ENCODE measurements around the gene CCDC83. TPM values are rescaled to one million over a fixed set of nuclear protein-coding genes. Genes with fewer than 3 reads are reported as not detected.

Gene CCDC83
- total RNA-seq, 1 donor from 2014 or later = not detected

- H3K9me3 Mint-ChIP-seq = peaks cover 18% of the 10 kb centered on the region
- TF ChIP-seq CTCF (conservative IDR thresholded peaks at IDR 0.05) = no peak
- no peaks in the 10 kb centered on the region for H3K36me3 Mint-ChIP-seq
- H3K4me3 Mint-ChIP-seq = no peak overlapping the region
- DNase-seq (ENCODE audit: extremely low spot score, unreplicated experiment) = no peak
- no peaks in the 10 kb centered on the region for H3K27me3 Mint-ChIP-seq
- H3K4me1 Mint-ChIP-seq (ENCODE audit: unreplicated experiment) = peaks cover 12% of the 10 kb centered on the region
- H3K27ac Mint-ChIP-seq = no peak overlapping the region
Measured at GRCh38 chr11:85945788-85946187, 90.6 kb downstream of the CCDC83 start.

GRCh38 chr11:85946221-85946620 lies 91.0 kb downstream of the CCDC83 start:
- no peaks in the 10 kb centered on the region for H3K36me3 Mint-ChIP-seq
- H3K27ac Mint-ChIP-seq = no peak overlapping the region
- TF ChIP-seq CTCF (conservative IDR thresholded peaks at IDR 0.05) = no peak
- DNase-seq (ENCODE audit: extremely low spot score, unreplicated experiment) = no peak
- peaks cover 19% of the 10 kb centered on the region for H3K9me3 Mint-ChIP-seq
- H3K4me3 Mint-ChIP-seq = no peak overlapping the region
- H3K27me3 Mint-ChIP-seq = no peaks in the 10 kb centered on the region
- peaks cover 12% of the 10 kb centered on the region for H3K4me1 Mint-ChIP-seq (ENCODE audit: unreplicated experiment)

- DNase-seq (ENCODE audit: extremely low spot score, unreplicated experiment) = no peak
- Mint-ChIP-seq H3K9me3 (peaks cover 19% of the 10 kb centered on the region), H3K27me3 (no peaks in the 10 kb centered on the region), H3K4me3 (no peak overlapping the region), H3K36me3 (no peaks in the 10 kb centered on the region), H3K4me1 (ENCODE audit: unreplicated experiment) (peaks cover 12% of the 10 kb centered on the region), H3K27ac (no peak overlapping the region)
- TF ChIP-seq CTCF (conservative IDR thresholded peaks at IDR 0.05) = no peak
Measured at GRCh38 chr11:85947431-85948272, 92.5 kb downstream of the CCDC83 start.

GRCh38 chr11:85948884-85949283 lies 93.7 kb downstream of the CCDC83 start:
- Mint-ChIP-seq H3K4me1 (ENCODE audit: unreplicated experiment) (peaks cover 12% of the 10 kb centered on the region), H3K9me3 (peaks cover 19% of the 10 kb centered on the region), H3K27ac (peak overlapping the region; percentile 84), H3K36me3 (peaks cover 5% of the 10 kb centered on the region), H3K4me3 (peak overlapping the region; percentile 24), H3K27me3 (no peaks in the 10 kb centered on the region)
- no peak for DNase-seq (ENCODE audit: extremely low spot score, unreplicated experiment)
- TF ChIP-seq CTCF (conservative IDR thresholded peaks at IDR 0.05) = no peak

- no peak overlapping the region for H3K4me3 Mint-ChIP-seq
- DNase-seq (ENCODE audit: extremely low spot score, unreplicated experiment) = no peak
- H3K9me3 Mint-ChIP-seq = peaks cover 19% of the 10 kb centered on the region
- H3K27ac Mint-ChIP-seq = no peak overlapping the region
- H3K4me1 Mint-ChIP-seq (ENCODE audit: unreplicated experiment) = peaks cover 17% of the 10 kb centered on the region
- no peak for TF ChIP-seq CTCF (conservative IDR thresholded peaks at IDR 0.05)
- no peaks in the 10 kb centered on the region for H3K27me3 Mint-ChIP-seq
- peaks cover 5% of the 10 kb centered on the region for H3K36me3 Mint-ChIP-seq
Measured at GRCh38 chr11:85949798-85950197, 94.6 kb downstream of the CCDC83 start.

Measured in type B pancreatic cell (in vitro differentiated cells).